Gastrocnemius medialis (tissue), 4 donors: Measurements from ENCODE around the gene TMEM217.

Source experiments
- POLR2A ChIP-seq, 2 donors: fragments of 450-650 bp; IDR thresholded peaks; one replicate each; pipeline ENCODE4 v1.6.1; 2017; ENCODE audit warnings: antibody characterized with exemption in 2 of 2, mild to moderate bottlenecking in 2 of 2, moderate library complexity in 2 of 2
- TF ChIP-seq, protein P1 (sequence below), 5 experiments: fragments of 450-650 bp in 3 of 5; fragments of 200-600 bp in 2 of 5; sonication (generic) in 2 of 5; IDR thresholded peaks in 4 of 5; conservative IDR thresholded peaks in 1 of 5; 1 replicate in 4 of 5; 2 replicates in 1 of 5; pipeline ENCODE4 v1.5.1; 2016 to 2019; ENCODE audit warnings: antibody characterized with exemption in 5 of 5, mild to moderate bottlenecking in 3 of 5, moderate library complexity in 3 of 5

DNA sequence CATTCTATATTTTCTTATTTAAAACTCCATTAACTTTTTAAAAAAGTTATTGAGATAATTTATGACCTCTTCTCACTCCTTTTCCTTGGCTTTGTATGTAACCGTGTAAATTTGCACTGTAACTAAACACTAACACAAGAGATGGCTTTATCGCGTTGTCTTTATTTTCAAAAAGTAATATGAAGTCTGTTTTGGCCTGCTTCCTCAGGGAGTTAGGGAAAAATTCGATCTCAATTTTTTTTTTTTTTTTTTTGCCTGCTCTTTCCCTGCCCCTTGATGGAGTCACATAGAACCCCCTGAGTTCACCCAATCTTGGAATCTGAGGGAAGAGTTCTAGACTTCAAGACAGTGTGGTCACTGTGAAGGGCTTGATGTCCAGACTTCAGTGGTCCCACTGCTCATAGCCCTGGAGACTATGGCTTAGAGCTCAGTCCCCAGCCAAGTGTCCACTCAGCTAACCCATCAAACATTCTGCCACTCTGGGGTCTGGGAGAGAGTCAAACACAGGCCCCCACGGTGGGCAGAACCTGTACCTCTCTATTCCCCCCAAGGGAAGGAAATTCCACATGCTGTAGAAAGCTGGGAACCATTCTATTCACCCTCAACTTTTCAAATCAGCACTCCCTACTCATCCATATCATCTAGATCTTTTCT lies 16.0 kb downstream of the TMEM217 start:
- TF ChIP-seq, protein P1, sequence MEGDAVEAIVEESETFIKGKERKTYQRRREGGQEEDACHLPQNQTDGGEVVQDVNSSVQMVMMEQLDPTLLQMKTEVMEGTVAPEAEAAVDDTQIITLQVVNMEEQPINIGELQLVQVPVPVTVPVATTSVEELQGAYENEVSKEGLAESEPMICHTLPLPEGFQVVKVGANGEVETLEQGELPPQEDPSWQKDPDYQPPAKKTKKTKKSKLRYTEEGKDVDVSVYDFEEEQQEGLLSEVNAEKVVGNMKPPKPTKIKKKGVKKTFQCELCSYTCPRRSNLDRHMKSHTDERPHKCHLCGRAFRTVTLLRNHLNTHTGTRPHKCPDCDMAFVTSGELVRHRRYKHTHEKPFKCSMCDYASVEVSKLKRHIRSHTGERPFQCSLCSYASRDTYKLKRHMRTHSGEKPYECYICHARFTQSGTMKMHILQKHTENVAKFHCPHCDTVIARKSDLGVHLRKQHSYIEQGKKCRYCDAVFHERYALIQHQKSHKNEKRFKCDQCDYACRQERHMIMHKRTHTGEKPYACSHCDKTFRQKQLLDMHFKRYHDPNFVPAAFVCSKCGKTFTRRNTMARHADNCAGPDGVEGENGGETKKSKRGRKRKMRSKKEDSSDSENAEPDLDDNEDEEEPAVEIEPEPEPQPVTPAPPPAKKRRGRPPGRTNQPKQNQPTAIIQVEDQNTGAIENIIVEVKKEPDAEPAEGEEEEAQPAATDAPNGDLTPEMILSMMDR (IDR thresholded peaks at IDR 0.05 in 4 of 5, conservative IDR thresholded peaks at IDR 0.05 in 1 of 5), result no peak
- TF ChIP-seq POLR2A (IDR thresholded peaks at IDR 0.05), result no peak
